Neuron (in vitro differentiated cells): ENCODE data around the gene SLC17A9.

Source experiments
- H2AFZ ChIP-seq: one replicate; pipeline ENCODE4 v1.6.1; 2013; ENCODE audit warnings: low read depth, mild to moderate bottlenecking, inconsistent platforms, low read length, moderate library complexity
- H3K27me3 ChIP-seq: one replicate; pipeline ENCODE4 v1.6.1; 2013; ENCODE audit warnings: low read length; ENCODE audit not compliant: insufficient read depth
- H3K36me3 ChIP-seq: one replicate; pipeline ENCODE4 v1.6.1; 2013; ENCODE audit warnings: low read length; ENCODE audit not compliant: insufficient read depth
- H3K4me1 ChIP-seq: one replicate; pipeline ENCODE4 v1.6.1; 2013; ENCODE audit warnings: low read length; ENCODE audit not compliant: insufficient read depth
- H3K4me3 ChIP-seq: 2 replicates; pipeline ENCODE4 v1.5.1; 2013; ENCODE audit warnings: mild to moderate bottlenecking, low read length, moderate library complexity
- H3K9me3 ChIP-seq: one replicate; pipeline ENCODE4 v1.6.1; 2013; ENCODE audit warnings: low read length

The SLC17A9 gene

GRCh38 chr20:62967149-62967501 is 14.6 kb downstream of the SLC17A9 start:
- Histone ChIP-seq H3K4me1 (no peaks in the 10 kb centered on the region), H3K4me3 (no peak overlapping the region), H3K27me3 (peaks cover 53% of the 10 kb centered on the region), H3K36me3 (no peaks in the 10 kb centered on the region), H3K9me3 (no peaks in the 10 kb centered on the region), H2AFZ (no peak overlapping the region)

- Histone ChIP-seq H3K36me3 (no peaks in the 10 kb centered on the region), H3K9me3 (no peaks in the 10 kb centered on the region), H2AFZ (no peak overlapping the region), H3K4me3 (no peak overlapping the region), H3K27me3 (peaks cover 52% of the 10 kb centered on the region), H3K4me1 (peaks cover 4% of the 10 kb centered on the region)
Observed at GRCh38 chr20:62967628-62968351, 15.3 kb downstream of the SLC17A9 start.

- Histone ChIP-seq H3K36me3 (no peaks in the 10 kb centered on the region), H3K27me3 (peaks cover 52% of the 10 kb centered on the region), H3K9me3 (no peaks in the 10 kb centered on the region)
Observed at GRCh38 chr20:62968378-62969178, 16.1 kb downstream of the SLC17A9 start.

GRCh38 chr20:62969179-62969760 is 16.8 kb downstream of the SLC17A9 start:
- peaks cover 52% of the 10 kb centered on the region for H3K27me3 ChIP-seq
- no peak overlapping the region for H2AFZ ChIP-seq
- H3K4me1 ChIP-seq = peaks cover 5% of the 10 kb centered on the region
- H3K9me3 ChIP-seq = no peaks in the 10 kb centered on the region
- no peaks in the 10 kb centered on the region for H3K36me3 ChIP-seq
- no peak overlapping the region for H3K4me3 ChIP-seq

More at GRCh38 chr20:62968378-62969178, 16.1 kb downstream of the SLC17A9 start:
- Histone ChIP-seq H3K4me1 (peaks cover 5% of the 10 kb centered on the region), H2AFZ (no peak overlapping the region), H3K4me3 (no peak overlapping the region)

GRCh38 chr20:62969939-62970306 is 17.4 kb downstream of the SLC17A9 start:
- Histone ChIP-seq H3K9me3 (no peaks in the 10 kb centered on the region), H3K36me3 (no peaks in the 10 kb centered on the region), H3K4me3 (no peak overlapping the region), H2AFZ (no peak overlapping the region), H3K4me1 (peaks cover 5% of the 10 kb centered on the region), H3K27me3 (peaks cover 57% of the 10 kb centered on the region)

- peaks cover 5% of the 10 kb centered on the region for H3K4me1 ChIP-seq
- H3K9me3 ChIP-seq = no peaks in the 10 kb centered on the region
- H3K36me3 ChIP-seq = no peaks in the 10 kb centered on the region
- H3K4me3 ChIP-seq = no peak overlapping the region
- H3K27me3 ChIP-seq = peaks cover 57% of the 10 kb centered on the region
- no peak overlapping the region for H2AFZ ChIP-seq
Observed at GRCh38 chr20:62970307-62971210, 18.1 kb downstream of the SLC17A9 start.

- Histone ChIP-seq H3K27me3 (peaks cover 63% of the 10 kb centered on the region), H3K36me3 (no peaks in the 10 kb centered on the region), H3K9me3 (no peaks in the 10 kb centered on the region), H2AFZ (no peak overlapping the region), H3K4me3 (no peak overlapping the region), H3K4me1 (peaks cover 5% of the 10 kb centered on the region)
Observed at GRCh38 chr20:62971211-62971949, 18.9 kb downstream of the SLC17A9 start.

- H3K27me3 ChIP-seq = peaks cover 69% of the 10 kb centered on the region
- peaks cover 5% of the 10 kb centered on the region for H3K4me1 ChIP-seq
- no peak overlapping the region for H3K4me3 ChIP-seq
Observed at GRCh38 chr20:62971950-62972844, 19.7 kb downstream of the SLC17A9 start.

GRCh38 chr20:62972845-62973745 is 20.6 kb downstream of the SLC17A9 start:
- no peaks in the 10 kb centered on the region for H3K36me3 ChIP-seq
- H3K27me3 ChIP-seq = peaks cover 77% of the 10 kb centered on the region
- peaks cover 5% of the 10 kb centered on the region for H3K4me1 ChIP-seq
- no peak overlapping the region for H2AFZ ChIP-seq
- no peaks in the 10 kb centered on the region for H3K9me3 ChIP-seq
- no peak overlapping the region for H3K4me3 ChIP-seq

More at GRCh38 chr20:62971950-62972844, 19.7 kb downstream of the SLC17A9 start:
- Histone ChIP-seq H2AFZ (no peak overlapping the region), H3K9me3 (no peaks in the 10 kb centered on the region), H3K36me3 (no peaks in the 10 kb centered on the region)

- Histone ChIP-seq H3K4me3 (no peak overlapping the region), H3K4me1 (peaks cover 14% of the 10 kb centered on the region), H3K9me3 (no peaks in the 10 kb centered on the region), H3K36me3 (no peaks in the 10 kb centered on the region), H3K27me3 (peaks cover 80% of the 10 kb centered on the region), H2AFZ (no peak overlapping the region)
Observed at GRCh38 chr20:62975251-62975760, 22.8 kb downstream of the SLC17A9 start.
